Eye (tissue), 1 donor: ENCODE results near the gene MKS1.
A peak's percentile ranks its signal among the peaks of the same experiment; 100 is the strongest.

Experiments
- DNase-seq: peaks from one replicate; pipeline ENCODE4 v3.0.0-alpha.2; 2015

MKS1 gene

DNA sequence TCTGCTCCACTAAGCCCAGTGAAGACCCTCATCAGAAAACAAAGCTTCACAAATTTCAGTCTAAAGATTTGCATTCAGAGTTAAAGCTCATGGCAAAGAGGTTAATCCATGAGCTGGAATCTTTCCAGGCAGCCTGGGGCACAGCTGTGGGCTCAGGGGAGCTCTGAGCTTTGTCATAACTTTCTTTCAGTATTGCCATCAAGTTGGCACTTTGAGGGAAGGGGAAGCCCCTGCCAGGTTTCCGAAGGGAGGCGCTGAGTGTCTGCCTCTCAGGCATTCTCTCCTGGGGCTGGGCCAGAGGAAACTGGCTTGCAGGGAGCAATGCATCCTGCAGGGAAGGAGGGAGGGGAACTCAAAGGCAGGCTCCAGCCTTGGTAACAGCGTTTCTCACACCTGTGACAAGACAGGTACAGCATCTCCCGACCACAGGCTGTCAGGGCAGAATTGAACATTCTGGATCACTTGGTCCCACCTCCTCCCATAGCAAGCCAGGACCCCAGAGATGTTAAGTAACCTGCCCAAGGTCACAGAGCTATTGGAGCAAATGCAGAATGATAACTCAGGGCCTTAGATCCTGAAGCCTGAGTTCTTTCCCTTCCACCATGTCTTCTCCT is 23.2 kb upstream of the MKS1 start:
- peak; percentile 15 for DNase-seq

DNA sequence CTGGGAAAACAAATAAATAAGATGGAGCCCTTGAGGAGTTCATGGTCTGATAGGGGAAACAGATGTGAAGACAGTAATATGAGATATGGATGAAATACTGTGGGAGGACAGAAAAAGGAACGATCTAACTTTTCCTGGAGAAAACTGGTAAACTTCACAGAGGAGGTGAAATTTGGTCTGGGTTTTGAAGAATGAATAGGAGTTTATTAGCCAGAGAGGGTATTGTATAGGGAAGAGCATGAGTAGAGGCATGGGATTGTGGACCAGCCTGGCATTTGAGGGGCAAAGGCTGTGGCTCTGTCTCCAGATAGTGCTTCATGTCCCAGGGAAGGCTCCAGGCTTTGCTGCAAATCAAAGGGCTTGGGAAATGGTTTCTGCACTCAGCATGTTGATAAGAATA is 20.9 kb upstream of the MKS1 start:
- DNase-seq, result no peak

DNA sequence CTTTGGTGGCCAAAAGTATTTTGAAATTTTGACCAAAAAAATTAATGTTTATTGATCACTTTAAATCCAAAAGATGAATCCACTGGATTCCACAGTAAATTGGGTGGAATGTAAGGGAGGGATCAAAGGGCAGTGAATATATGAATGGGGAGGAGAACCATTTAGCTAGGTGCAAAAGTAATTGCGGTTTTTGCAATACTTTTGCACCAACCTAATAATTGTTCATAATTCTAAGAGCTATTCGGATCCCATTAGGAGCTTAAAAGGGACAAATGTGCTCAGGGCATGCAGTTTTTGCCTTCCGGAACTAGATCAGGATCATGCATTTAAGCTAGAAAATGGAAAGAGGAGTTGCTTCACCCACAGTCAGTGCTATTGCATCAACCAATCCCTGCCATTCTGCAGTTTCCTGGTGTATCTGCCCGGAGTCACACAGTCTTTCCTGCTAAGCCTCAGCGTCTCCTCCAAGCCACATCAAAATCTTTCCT is 19.1 kb upstream of the MKS1 start, which contains the start of gene LPO:
Gene LPO (plus strand): TSS at position 438 of the 488 bp plus-strand sequence. CDS start 4,396 bp downstream, outside the sequence.
- DNase-seq, result no peak

DNA sequence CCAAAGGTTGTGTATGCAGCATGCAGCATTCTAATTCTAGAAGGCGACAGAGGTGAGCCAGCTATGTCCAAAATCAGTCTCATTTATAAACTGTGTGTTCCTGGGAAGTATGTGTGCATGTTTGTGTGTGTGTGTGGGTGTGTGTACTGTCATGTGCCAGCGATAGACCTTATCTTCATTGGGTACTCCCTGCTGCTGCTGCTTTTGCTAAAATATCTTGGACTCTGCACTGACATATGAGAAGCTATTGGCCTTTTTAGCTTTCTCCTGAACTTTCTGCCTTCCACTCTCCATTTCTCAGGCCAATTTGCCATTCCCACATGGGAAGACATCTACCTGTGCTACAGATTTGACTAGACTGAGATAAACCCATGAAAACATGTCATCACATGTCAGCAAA is 17.3 kb upstream of the MKS1 start:
- no peak for DNase-seq

DNA sequence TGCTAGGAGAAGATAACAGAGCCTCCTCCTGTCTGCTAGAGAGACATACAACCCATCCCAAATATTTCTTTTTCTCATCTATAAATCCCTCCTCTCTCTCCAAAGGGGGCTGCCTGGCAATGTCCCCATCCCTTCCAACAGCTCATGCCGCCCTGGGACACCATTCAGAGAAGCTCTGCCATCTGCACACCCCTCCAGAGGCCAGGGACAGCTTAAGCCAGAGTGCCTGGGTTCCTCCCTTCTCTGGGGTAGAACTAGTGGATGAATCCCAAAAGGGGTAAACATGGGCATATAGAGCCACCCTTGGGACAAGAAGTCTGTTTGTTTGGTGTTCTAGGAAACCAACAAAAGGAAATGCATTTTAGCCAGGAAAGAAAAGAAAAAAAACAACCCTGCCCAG is 16.8 kb upstream of the MKS1 start:
- DNase-seq, result no peak

DNA sequence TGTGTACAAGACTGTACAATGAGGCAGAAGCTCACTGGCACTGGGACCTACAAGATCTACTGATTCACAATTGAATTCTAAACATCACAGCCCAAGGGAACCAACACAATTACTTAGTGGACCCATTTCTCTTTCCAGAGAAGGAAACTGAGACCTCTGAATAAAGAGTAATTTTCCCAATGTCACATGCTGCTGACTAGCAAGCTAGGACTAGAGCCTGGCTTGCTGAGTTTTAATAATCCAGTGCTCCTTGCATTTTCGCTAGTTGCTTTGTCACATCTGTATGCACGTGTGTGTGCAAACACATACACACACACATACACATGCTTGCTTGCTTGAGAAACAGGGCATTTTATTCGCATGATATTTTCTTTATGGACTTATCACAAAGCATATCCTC is 15.5 kb upstream of the MKS1 start:
- DNase-seq, result no peak

DNA sequence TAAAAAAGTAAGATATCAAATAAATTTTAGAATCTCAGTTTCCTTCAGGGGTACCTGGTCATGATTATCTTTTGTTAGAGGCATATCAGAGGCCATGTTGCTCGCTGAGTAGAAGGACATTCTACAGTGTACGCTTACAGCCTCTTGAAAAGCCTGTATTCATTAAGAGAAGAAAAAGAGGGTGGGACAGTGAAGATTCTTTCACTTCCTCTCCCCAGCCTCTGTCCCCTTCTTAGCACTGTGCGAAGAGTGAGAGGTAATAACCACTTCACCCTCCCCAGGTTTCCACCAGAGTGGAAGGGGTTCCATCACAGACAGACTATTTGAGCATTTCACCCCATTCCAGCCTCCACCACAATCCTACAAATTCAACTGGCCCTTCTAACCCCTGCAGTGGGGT is 14.5 kb upstream of the MKS1 start:
- DNase-seq, result no peak

DNA sequence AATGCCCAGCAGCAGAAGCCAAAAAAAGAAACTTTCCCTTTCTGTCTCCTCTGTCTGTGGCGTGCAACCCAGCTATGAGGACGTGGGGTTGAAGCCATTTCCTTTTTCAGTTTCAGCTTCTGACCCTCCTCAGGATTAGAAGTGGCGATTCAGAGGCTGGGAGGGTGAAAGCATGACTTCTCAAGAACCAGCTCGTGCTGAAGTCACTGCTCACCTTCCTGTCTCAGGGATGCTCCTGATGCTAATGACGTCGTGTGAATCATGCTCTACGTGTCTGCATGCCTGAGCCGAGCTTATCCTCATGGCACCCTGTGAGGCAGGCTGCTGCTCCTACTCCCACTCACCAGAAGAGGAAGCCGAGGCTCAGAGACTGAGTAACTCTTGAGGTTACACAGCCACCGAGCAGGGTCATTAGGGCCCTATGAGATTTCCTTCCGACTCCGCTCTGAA is 13.7 kb upstream of the MKS1 start:
- DNase-seq, result no peak

DNA sequence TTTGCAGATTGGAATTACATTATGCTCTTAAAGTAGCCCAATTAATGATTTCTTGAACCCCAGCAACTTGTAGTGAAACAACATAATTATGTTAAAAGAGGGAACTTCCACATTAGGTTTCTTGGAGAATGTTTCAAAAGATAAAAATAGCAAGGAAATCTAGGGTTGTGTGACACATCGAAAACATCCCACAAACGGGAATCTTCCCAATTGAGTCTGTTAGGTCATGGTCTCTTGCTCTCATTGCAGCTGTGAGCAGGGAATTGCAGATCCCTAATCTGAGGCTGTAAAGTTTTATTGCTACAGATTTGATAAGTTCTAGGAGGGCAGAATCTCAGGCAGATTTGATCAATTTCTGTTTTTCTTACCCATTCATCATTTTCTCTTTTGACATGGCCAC is 12.6 kb upstream of the MKS1 start:
- DNase-seq, result no peak

DNA sequence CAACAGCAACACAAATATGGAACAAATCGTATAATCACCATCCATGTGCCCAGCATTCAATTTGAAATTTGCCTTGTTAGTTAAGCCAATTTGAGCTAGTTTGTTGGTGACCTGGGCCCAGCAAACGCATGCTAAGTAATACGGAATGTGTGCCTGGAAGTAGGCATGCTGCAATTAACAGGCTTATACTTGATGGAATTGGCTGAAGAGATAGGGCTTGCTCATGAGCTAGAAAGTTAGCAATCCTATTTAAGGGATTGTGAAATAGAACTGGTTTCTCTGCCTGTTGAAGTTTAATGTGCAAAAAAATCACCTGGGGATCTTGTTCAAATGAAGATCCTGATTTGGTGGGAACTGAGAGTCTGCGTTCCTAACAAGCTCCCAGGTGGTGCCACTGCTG is 10.8 kb upstream of the MKS1 start:
- no peak for DNase-seq

DNA sequence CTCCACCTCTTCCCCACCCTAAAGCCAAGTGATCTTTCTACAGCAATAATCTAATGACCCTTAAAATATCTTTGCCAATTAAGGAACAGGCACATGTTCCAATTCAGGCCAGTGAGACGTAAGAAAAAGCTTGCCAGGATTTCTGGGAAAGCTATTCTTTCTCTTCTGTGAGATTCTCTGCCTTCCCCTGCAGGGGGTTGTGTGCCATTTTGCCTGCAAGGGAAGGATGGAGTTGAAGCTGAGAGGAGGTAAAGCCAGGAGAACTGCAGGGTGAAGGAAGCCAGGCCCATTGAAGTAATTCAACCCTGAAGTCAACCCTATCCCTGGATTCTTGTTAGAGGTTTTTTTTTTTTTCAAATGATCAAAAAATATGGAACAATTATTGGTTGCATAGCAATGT is 10.3 kb upstream of the MKS1 start:
- no peak for DNase-seq

DNA sequence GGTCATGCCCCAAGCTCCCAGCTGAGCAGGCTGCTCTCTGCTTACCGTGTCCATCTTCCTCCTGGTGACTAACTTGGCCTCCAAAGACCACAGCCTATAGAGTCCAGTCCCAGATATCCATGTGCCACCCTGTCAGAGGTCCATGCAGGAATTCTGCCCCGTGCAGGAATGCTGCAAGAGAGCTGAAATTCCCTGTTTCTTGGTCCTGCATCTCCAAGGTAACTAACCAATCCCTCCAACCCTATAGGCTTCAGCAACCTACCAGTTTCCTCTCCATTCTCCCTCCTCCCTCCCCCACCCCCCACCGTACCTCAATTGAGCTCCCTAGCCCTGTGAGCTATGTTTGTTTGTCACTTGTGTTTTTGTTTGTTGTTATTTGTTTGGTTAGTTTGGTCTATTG is 9.6 kb upstream of the MKS1 start:
- DNase-seq, result no peak

DNA sequence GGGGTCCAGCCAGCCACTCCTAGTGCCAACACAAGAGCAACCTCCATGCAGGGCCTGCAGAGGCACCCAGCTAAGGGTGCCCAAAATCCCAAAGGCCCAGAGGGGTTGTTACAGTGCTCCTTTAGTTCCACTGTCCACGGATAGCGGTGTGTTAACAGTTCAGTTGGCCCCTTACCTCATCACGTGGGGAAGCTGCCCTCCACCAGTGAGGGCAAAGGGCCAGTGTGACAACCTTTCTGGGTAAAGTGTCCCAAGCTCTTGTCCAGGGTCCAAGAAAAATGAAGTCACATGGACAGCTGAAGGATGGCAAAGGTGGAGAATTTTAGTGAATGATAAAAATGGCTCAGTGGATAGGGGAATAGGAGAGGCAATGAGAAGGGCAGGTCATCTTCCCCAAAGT is 8.7 kb upstream of the MKS1 start:
- no peak for DNase-seq

DNA sequence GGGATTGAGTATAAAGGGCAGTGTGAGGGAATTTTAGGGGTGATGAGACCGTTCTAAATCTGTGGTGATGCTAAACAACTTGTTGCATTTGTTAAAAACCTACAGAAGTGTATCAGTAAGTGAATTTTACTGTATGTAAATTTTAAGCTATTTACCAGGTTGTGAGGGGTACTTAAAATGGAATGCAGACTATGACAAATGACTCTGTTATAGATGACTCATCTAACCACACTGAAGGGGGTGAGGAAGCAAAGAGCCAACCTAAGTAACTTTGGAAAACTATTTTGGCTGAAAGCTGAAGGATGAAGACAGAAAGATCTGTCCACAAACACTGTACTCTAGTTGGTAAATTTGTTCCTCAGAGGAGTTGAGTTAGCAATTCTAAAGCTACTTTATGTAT is 5.3 kb upstream of the MKS1 start:
- DNase-seq, result no peak

DNA sequence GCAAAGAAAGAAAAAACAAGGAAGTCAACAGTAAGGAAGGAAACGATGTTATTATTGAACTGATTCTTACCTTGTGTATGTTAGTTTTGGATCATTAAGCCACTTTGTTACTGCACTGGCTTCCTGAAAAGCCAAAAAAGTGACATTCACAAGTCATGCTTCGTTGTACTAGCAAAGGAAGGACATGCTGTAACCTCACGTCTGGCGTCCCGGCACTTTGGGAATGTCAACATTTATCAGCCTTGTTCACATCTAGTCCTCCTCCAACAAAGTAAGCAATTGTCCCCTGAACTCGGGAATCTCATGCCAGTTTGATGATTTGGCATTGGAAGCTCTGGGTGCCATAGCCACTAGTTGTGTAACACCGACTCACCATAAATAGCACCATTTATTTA is 731 bp upstream of the MKS1 start:
- no peak for DNase-seq

DNA sequence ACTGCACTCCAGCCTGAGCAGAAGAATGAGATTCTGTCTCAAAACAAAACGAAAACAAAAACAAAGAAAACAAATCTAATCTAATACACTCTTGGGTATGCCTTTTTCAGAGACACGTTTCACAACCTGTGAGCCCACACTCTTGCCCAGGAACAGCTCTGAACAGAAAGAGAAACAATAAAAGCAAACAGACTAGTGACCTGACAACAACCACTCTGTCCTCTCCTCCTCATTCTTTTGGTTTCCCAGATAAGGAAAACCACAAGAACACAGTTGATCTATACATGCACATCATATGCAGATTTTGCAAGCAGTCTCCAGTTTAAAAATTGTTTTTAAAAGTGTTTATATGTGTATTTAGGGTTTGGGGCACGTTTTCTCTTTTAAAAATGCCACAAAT is 1.3 kb downstream of the MKS1 start:
- no peak for DNase-seq

DNA sequence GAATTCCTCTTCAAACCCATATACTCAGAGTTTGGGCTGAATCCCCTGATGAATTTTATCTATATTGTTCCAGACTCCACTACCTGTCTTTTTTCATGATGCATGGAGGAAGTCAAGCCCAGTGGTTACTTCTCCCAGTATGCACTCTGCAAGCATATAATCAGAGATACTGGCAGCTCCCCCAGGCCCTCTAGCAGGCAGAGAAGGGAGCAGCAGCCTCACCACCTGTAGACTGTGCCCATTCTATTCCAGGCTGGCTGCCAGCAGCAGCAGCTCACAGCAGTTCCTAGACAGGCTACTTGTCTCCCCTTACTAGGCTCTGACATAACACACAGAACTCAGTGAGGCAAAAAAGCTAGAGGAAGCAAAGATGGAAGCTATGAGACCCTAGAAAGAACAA is 3.4 kb downstream of the MKS1 start:
- no peak for DNase-seq

DNA sequence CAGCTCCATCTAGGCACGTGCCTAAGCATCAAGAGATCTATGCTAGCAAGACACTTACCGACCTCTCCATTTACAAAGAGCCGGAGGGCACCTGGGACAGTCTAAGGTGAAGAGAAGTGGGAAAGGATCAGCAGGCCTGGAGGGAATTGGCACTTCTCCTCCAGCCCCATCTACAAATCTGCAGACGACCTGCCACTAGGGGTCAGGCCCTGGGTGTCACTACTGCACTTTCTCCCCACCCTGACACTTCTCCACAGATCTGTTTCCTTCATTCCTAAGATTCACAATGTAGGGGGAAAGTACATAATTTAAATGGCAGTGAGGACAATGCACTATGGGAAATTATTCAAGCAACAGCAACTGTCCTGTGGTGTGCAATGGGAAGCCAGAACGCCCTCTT is 8.1 kb downstream of the MKS1 start:
- DNase-seq, result no peak

DNA sequence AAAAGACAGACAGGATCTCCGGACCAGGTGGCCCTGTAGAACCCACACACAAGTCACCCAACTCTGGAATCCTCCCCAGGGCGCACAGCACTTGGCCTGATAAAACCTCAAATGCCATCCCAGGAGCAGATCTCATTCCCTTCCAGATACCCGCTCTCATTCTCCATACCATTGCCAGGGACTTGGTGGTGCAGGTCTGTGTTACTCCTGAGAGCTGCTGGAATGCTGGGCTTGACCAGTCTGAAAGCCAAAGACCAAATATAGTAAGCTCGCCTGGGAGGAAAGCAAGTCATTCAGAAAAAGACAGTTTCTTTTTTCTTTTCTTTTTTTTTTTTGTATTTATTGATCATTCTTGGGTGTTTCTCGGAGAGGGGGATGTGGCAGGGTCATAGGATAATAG is 10.7 kb downstream of the MKS1 start:
- DNase-seq, result no peak

DNA sequence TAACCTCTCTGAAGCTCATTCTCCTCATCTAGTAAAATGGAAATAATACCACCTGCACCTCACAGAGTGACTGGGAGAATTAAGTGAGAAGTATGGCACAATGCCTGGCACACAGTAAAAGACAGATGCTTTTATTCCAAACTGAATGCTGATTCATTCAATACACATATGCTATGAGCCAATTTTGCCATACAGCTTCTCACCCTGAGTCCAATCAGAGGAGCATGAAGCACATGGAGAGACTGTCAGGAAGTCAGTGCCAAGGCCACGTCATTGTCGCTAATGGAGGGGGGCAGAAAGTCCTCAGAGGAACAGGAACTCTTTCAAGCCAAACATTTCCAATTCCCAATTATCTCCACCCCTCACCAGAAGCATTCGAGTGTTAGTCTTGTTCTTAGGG is 11.6 kb downstream of the MKS1 start:
- no peak for DNase-seq

DNA sequence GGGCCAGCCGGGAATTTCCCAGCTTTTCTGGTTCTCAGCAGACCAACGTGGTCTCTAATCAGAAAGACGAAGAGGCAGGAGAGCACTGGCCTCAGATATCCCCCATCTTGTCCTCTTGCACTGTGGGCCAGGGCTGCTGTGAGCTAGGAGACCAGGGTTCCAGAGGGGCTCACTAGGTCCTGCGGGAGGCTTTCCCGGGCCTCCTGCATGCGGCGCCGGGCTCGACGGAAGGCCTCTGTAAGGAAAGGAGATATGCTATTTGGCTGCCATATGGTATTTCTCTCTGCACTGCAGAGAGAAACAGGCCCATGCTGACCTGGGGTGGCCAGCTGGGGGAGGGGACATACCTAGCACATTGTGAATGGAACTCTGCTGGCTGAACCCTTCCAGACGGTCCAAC is 13.1 kb downstream of the MKS1 start:
- no peak for DNase-seq

DNA sequence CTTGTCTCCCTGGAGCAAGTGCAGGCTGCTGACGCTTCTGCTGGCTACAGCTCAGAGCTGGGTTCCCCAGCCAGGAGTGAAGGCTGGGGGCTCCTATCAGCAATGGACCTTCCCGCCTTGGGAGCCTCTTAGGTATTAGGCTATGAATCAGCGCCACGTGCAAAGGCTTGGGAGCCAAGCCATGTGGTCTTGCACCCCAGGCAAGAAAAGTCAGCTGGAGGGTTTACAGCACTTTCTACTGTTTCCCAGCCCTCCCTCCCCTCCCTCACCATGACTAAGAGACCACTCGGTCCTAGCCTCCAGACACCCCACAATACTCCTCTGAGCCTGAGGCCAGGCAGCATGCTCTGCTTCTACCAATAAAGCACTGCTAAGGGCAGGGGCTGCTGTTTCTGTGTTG is 14.3 kb downstream of the MKS1 start:
- no peak for DNase-seq

DNA sequence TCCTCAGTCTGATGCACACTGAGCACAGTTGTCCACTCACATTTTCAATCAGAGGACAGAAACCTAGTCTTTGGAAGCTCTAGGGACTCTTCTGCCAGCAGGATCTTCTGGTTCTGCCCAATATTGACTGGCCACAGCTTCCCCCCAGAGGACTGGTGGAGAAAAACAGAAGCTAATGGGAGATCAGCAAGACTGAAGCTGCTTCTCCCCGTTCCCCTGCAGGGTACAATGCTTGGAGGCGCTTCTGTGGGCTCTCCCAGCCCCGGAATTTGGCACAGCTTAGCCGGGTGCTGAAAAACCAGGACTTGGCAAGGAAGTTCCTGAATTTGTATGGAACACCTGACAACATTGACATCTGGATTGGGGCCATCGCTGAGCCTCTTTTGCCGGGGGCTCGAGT is 16.2 kb downstream of the MKS1 start:
- no peak for DNase-seq

DNA sequence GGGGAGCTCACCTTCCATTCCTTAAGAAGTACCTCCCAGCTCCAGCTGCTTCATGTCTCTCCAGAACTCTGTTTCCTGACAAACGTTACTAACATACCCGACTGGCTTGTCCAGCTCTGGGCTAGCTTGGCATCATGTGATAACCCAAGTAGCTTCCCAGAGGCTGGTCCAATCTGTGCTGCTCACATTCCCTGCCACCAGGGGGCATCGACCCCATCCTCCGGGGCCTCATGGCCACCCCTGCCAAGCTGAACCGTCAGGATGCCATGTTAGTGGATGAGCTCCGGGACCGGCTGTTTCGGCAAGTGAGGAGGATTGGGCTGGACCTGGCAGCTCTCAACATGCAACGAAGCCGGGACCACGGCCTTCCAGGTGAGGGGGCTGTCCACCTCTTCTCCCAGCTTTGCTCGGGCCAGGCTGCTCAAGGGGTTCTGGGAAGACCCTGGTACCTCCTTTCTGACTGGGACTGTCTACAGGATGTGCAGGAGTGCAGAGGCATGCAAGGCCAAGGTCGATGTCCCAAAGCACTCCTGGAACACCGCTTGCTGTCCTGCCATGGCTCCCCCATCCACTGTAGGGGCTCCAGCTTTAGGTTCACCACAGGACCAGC is 18.9 kb downstream of the MKS1 start:
- peak; percentile 62 for DNase-seq

DNA sequence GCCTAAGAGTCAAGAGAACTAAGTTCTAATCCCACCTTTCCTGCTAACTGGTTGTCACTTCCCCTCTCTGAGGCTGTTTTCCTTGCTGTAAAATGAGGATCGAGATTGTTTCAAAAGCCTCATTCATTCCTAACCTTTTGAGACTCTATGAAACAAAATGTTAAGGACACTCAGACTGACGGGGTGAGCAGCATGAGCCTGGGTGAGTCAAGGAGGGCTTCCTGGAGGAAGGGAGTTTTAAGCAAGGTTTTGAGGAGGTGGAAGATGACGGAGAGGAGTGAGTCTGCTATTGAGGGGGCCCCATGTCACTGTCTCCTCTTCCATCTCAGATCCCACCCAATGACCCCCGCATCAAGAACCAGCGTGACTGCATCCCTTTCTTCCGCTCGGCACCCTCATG is 22.4 kb downstream of the MKS1 start:
- DNase-seq, result no peak
